ENCODE measurements around the gene ASCC1.

DNA sequence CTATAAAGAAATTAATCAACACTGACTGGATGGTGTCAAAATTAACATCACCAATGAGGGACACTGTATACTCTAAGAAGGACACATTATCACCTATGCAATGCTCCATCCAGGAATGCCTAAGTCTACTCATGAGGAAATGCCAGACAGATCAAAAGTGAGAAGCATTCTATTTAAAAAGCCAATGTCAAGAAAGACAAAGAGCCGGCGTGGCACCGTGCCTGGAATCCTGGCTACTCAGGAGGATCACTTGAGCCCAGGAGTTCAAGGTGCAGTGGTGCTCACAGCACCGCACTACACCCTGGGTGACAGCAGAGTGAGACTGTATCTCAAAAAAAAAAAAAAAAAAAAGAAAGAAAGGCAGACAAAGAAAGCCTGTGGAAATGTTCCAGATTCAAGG, 45.8 kb downstream of the ASCC1 start:
- TF ChIP-seq, protein P1, sequence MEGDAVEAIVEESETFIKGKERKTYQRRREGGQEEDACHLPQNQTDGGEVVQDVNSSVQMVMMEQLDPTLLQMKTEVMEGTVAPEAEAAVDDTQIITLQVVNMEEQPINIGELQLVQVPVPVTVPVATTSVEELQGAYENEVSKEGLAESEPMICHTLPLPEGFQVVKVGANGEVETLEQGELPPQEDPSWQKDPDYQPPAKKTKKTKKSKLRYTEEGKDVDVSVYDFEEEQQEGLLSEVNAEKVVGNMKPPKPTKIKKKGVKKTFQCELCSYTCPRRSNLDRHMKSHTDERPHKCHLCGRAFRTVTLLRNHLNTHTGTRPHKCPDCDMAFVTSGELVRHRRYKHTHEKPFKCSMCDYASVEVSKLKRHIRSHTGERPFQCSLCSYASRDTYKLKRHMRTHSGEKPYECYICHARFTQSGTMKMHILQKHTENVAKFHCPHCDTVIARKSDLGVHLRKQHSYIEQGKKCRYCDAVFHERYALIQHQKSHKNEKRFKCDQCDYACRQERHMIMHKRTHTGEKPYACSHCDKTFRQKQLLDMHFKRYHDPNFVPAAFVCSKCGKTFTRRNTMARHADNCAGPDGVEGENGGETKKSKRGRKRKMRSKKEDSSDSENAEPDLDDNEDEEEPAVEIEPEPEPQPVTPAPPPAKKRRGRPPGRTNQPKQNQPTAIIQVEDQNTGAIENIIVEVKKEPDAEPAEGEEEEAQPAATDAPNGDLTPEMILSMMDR (IDR thresholded peaks at IDR 0.05), result no peak
- no peak for TF ChIP-seq POLR2A (IDR thresholded peaks at IDR 0.05; ENCODE audit: low read depth)
- no peak for TF ChIP-seq EP300 (IDR thresholded peaks at IDR 0.05)

All from esophagus muscularis mucosa (tissue), 4 donors.